Activated CD4-positive, alpha-beta T cell treated with anti-CD3 and anti-CD28 coated beads, Interleukin-2, Interleukin-4, amounts not matched to agents 100 ng/mL and 50 ng/mL, durations not matched to agents 16 hours and 8 hours (primary cell): Measurements from ENCODE around the gene GUCY1A1.

Experiments
- DNase-seq: peaks from one replicate; pipeline ENCODE4 v3.0.0-alpha.2; 2020; ENCODE audit warnings: low spot score

The GUCY1A1 gene

DNA sequence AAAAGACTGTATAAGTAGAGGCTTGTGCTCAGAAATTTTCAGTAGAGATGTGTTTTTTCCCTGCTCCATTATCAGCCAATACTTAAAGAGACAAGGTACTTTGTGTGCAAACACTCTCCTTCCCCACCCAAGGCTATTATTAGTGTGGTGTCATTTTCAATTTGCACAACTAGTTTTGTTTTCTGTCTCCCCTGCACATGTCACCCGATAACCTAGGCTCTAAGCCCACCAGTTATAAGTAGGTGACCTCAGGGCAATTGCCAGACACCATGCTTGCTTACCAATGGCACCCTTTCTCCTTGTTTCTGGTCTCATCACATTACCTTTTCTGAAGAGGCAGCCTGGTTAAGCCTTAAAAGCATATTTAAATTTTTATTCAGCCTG is 8.0 kb upstream of the GUCY1A1 start:
- DNase-seq: no peak

DNA sequence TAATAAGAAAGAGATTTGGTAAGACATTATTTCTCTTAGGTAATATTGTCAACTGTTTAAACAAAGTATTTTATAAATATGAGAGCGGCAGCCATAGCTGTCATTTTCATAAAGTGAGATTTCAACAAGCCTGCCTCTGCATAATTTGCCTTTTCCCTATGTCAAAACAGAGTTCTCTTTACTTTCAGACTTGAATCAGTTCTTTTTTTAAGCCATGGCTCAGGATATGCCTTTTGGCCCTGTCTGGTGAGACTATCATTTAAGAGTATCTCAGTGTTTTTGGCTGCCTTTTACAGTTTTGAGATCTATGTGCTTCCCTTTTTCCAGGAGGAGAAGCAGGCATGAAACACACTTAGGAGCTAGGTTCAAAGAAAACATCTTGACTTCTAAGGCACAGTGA is 7.5 kb upstream of the GUCY1A1 start:
- no peak for DNase-seq

DNA sequence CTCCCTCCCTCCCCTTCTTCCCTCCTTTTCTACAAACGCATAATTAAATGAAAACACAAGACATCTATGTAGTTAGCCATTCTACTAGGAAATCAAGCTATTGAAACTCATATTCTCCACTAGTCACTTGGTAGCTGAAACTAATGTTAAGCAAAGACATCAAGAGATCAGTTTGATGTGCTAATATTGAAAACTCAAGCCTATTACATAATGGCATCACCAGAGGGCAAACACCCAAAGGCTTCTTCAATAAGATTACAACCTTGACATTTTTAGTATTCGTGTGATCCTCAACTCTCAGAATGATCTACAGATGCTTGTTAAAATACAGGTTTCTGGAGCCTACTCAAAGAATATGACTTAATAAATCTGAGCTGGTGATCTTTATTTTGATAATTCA is 6.2 kb upstream of the GUCY1A1 start:
- no peak for DNase-seq

DNA sequence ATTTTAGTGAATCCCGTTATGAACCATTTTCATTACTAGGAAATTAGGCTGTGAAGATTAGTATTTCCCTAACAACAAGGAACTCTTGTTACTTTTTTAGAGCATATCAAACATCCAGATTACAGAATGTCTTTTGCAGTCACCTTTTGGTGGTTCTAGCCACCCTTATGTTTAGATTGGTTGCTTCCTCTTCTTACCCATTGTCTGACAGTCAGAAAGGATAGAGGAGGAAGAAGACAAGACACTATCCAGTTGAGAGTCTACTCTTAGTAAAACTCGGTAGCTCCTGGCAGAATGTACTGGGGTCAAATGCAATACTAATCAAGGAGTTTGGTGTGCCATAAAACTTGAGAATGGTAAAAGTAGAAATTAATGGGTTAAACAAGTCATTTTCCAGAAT is 1.6 kb upstream of the GUCY1A1 start:
- no peak for DNase-seq

DNA sequence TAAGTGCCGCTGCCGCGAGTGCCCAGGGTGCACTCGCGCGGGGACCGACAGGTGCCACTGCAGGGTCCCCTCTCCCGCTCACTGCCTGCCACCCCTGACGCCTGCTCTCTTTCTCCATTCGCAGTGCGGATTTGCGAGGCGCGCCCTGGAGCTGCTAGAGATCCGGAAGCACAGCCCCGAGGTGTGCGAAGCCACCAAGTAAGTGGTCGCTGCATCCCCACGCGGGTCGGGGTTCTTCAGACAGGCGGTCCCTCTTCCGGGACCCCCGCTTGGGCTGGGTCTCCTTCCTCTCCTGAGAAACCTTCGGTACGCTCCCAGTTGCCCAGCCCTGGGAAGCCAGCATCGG is 547 bp downstream of the GUCY1A1 start:
- DNase-seq: peak; percentile 3

DNA sequence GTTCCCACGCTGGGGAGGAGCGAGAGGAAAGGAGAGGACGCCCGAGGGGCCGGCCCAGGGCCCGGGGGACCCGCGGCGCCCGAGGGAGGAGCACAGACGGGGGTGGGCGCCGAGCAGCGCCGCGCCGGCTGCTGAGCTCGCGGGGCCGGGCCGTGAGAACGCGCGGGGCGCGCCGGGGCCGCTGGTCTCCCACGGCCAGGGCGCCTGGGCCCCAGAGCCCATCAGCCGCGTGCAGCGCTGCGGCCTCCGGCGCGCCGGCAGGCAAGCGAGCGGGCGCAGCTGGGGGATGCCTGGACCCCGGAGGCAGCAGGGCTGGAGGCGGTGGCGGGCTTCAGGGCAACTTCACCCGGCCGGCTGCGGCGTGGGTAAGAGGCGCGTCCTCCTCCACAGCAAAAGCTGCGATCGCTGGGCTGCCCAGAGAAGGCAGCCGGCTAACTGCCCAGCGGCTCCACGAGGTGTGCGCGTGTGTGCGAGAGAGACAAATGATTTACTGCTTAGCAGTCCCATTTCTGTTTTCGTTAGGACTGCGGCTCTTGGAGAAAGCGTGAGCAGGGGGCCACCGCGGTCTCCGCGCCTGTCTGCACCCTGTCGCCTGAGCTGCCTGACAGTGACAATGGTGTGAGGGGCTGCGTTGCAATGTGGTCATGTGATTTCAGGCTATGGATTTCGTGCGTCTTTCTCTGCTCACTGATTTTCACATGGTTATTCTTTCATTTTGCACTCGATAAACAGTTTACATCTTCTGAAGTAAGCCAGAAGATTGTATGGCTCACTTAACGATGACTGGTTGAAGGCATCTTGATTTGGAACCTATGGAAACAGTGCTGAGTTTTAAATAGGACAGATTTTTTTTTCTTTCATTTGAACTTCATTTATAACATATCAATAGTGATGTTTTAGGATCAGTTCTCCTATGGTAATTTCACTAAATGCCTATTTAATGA is 1.2 kb downstream of the GUCY1A1 start:
- DNase-seq: no peak

DNA sequence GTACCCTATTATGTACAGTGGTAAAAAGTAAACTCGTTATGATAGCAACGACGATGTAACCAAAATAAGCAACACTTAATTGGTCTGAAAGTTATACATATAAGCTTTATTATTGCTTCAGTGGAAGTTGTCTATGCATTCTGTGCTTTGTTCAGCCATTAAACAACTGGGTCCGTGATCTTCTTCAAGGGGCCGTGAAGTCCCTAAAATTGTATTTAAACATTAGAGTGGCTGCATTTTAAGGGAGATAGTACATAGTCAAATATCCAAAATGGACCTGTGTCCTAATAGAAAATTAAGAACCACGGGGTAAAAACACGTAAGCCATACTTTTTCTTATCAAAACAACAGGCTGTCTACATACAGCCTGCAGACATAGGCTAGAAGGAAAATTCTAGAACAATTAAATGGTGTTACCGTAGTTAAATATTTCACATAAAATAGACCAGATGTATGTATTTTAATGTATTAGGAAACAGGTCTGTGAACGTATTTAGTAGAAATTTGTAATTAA is 2.1 kb downstream of the GUCY1A1 start:
- no peak for DNase-seq

DNA sequence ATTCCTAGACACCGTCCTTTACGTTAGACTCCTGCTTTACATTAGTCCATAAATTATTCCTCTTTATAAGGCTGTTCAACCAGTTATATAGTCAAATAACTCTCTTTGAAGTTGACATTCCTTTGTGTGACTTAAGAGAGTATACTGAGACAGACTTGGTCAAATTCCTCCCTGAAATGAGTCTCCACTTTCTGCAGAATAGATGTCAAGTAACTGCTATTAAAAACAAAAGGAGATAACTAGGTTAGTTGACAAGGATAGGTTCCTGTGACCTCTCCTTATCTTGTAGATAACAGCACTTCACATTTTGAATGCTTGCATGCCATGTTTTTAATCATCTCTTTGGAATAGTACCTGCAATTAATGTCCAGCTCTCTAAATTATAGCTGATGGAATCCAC is 5.7 kb downstream of the GUCY1A1 start:
- no peak for DNase-seq

DNA sequence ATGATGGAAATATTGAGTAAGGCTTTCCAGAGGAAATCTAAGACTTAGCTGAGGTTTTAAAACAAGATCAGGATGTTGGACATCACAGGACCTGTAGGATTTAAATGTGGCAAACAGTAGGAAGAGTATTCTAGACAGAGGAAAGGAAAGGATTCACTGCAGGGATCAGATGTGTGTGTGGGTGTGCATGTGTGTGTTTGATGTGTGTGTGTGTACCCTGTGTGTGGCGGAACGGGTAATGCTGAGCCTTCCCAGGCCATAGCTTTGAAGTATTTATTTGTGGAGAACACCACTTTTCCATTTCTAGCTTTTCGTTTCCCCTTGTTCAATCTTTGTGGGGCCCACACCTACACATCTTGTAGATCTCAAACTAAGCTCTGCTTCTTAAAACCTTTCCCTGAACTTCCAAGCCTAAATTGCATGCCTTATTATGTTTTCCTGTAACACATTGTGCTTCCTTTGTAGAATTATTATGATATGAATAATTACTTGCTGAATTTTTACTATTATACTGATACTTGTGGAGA is 6.9 kb downstream of the GUCY1A1 start:
- no peak for DNase-seq

DNA sequence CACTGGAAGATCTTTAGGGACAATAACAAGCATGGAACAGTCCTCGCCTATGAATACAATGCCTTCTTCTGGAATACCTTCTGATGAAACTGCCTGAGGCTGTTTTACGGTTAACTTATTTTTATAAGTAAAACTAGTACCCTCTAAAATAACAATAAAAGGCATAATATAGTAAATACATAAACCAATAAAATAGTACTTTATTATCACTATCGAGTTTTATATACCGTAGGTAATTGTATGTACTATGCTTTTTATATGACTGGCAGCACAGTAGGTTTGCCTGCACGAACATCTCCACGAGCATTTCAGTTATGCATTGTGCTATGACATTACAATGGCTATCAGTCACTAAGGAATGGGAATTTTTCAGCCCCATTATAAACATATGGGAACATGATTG is 8.0 kb downstream of the GUCY1A1 start:
- no peak for DNase-seq

DNA sequence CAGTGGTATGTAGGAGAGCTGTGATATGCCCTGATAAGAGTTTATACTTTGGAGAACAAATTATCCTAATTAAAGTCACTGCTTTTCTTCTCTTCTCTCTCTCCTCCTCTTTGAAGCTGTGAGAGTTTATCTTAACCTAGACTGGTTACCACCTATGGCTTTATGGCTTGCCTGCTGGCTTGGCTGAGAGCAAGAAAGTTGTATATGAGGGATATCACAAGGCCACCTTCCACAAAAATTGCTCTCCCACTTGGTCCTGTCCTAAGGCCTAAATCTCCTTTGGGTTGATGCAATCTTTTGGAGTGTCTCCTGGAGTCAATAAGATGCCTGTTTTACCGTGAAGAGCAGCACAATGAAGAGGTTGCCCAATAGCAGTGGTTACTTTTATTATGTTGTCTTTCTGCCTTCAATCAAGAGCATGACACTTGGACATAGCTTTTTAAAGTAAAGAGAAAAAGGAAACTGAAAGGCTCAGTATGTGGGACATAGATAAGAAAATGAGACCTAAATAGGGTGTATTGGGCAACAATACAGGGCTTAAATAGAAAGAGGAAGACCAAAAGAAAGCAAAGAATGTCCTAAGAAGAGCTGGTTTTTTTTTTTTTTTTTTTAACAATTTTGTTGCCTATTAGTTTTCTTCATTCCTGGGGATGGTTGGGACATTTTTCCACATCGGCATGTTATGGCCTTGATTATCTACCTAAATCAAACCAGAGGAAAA is 9.2 kb downstream of the GUCY1A1 start:
- DNase-seq: no peak

DNA sequence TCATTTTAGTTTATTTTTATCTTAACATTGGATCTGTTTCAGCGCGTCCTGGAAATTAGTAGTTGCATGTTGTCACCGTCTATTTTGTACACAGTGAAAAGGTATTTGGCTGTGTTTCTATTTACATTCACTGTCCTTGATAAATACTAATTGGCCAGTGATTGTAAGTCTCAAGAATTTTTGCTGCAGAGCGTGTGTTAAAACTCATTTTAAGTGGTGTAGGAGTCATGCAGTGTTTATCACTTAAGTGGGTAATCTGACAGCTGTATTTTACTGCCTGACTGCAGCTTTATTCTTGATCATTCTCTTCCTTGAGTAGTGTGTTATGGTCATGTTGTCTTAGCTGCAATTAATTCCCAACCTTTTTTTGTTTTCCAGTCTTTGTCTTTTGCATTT is 9.8 kb downstream of the GUCY1A1 start:
- DNase-seq: no peak

DNA sequence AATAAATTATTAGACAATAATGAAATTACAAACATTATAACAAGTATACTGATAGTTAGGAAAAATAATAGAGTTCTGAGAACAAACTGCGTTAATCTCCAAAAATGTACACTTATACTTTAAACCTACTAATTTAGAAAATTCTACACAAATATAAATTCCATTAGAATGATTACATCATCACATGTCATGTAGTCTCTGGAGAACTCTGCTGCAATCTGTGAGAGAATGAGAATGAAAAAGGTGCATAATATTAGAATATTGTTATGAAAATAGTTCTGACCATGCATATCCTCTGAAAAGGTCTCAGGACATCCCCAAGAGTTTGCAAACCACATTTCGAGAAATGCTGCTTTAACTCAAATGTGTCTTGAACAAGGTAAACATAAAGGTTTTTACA is 11.4 kb downstream of the GUCY1A1 start:
- no peak for DNase-seq

DNA sequence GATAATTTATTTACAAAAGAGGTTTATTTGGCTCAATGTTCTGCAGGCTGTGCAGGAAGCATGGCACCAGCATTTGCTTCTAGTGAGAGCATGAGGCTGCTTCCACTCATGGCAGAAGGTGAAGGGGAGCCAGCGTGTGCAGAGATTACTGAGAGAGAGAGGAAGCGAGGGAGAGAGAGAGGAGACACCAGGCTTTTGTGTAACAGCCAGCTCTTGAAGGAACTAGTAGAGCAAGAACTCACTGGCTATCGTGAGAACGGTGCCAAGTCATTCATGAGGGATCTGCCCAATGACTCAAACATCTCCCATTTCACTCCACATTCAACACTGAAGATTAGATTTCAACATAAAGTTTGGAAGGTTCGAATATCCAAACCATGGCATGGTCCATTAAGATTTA is 12.7 kb downstream of the GUCY1A1 start:
- no peak for DNase-seq

DNA sequence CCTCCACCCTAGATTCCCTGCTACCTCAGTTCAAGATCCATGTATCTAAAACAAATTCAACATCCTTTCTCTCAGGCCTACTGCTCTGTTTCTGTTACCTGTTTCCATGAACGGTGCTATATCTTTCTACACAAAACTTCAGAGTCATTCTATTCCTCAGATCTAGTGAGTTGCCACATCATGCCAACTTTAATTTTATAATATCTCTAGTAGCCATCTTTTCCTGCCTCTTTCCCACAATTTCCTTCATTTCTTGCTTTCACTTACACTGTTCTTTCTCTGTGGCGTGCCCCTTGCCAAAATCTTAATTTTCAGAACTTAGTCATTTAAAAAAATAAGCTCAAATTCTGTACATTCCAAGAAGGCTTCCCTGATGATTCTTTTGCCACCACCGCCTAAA is 15.2 kb downstream of the GUCY1A1 start:
- no peak for DNase-seq

DNA sequence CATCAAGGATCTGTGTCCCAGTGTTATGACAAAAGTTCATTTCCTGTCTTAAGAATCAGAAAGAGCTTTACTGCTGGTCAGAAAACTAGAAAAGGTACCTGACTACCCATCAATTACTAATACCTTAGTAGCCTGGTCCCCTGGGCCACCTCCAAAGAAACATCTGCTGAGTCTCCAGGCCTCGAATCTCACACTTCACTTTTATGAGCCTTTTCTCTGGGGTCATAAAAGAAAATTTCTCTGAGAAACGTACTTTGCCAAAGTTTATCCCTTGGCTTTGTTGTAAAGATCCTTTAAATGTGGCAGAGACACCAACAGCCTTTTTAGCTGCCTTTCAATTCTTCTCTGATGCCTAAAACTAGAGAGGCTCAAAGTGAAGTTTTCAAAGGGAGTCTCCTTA is 17.8 kb downstream of the GUCY1A1 start:
- no peak for DNase-seq

DNA sequence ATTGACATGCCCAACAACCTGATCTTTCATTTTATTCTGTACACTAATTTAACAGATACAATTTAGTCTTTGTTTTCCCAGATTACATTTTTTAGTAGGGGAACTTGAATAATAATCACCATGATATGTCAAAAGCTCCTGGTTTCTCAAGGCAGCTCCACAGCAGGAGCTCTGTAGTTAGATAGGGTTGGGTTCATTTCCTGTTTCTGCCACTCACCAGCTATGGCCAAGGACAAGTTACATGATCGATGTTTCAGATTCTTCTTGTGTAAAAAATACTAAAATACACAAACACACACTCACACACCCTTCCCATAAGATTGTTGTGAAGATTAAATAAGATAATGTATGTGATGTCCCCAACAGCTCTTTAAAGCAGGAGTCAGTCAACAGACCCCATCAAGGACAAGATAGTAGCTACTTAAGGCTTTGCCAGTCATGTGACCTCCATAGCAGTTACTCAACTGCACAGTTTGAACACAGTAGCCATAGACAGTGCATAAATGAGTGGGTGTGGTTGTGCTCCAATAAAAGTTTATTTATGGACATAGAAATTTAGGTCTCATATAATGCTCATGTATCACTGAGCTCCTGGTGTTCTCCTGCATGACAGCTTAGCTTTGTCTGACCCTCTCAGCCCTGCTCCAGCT is 18.4 kb downstream of the GUCY1A1 start:
- no peak for DNase-seq

DNA sequence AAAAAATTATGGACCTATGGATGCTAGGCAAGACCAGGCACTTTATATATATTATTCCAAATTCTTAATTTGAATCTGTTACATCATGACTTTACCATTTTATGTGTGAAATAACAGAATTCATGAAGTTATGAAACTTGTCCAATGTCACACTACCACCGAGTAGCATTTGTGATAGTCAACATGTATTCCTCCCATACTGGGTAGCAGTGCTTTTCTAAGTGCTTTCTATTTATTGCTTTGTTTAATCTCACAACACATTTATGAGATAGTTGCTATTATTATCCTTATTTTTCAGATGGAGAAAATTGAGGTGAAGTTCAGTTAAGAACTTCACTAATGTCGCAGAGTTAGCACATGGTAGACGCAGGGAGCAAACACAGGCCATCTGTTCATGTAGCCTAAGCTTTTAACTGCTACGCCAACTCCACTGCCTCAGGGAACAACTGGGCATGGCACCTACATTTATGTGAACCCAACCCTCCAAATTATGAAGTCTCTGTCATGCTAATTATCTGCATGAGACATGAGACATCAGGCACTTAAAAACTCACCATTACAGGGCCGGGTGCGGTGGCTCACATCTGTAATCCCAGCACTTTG is 20.8 kb downstream of the GUCY1A1 start:
- no peak for DNase-seq

DNA sequence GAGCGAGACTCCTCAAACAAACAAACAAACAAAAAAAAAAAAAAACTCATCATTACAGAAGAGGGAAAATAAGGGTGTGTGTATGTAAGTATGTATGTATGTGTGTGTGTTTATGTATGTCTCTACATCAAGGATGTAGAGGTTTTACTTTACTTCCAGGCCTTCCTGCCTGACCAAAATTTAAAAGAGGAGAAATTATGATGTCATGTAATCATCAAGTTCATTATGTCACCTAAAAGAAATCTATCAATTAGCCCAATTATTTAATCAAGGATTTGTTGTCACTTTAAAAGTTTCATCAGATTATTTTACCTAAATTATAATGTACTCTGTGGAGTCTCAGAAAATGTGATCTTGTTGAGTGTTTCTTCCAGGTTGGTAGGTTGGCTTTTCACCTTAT is 21.6 kb downstream of the GUCY1A1 start:
- no peak for DNase-seq

DNA sequence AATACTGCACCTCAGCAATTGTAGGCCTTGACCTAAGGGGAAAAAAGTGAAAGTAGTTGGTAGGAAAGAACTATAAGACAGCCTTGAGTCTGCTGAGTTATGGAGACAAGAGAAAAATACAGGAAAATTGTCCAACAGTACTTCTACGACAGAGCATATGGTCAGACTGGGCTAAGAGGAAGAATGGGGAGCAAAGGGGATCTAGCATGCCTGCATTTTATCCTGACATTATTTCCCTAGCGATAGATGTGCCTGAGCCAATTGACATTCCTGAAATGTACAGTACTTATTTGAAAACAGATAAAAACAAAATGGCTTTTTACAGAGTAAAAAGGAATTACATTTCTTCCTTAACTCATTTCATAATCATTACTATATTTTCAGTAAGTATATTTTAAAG is 22.2 kb downstream of the GUCY1A1 start:
- no peak for DNase-seq

DNA sequence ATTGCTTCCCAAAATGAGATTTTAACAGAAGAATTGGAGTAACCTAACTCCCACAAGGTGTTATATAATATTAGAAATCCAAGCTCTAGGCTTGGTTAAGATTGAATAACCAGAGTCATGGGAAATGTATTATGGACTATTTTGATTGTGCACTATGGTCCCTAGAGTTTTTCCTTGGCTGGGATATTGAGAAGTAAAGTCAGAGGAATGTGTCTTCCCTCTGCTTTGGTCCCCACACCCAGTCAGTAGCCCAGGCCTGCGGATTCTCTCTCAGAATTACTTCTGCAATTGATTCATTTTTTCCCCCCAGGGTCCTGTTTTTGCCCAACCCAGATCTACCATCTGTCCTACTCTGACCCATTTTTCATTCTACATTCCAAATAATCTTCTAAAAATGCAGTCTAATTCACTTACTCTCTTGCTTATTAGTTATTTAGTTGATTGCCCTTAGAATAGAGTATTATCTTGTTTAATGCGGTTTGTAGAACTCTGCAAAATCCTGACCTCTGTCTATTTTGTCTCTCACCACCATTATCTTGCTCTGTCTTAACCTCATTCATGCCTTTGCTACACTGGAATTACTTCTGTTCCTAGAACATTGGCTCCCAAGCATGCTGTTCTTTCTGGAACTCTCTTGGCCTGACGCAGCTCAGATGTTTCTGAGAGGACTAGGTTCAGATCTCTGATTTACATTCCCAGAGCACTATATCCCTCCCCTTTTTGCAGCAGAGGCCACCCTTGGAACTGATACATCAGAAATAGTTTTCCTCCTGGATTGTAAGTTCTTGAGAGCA is 23.6 kb downstream of the GUCY1A1 start:
- no peak for DNase-seq
